ENCODE measurements around the gene FZD8.

FZD8 gene

DNA sequence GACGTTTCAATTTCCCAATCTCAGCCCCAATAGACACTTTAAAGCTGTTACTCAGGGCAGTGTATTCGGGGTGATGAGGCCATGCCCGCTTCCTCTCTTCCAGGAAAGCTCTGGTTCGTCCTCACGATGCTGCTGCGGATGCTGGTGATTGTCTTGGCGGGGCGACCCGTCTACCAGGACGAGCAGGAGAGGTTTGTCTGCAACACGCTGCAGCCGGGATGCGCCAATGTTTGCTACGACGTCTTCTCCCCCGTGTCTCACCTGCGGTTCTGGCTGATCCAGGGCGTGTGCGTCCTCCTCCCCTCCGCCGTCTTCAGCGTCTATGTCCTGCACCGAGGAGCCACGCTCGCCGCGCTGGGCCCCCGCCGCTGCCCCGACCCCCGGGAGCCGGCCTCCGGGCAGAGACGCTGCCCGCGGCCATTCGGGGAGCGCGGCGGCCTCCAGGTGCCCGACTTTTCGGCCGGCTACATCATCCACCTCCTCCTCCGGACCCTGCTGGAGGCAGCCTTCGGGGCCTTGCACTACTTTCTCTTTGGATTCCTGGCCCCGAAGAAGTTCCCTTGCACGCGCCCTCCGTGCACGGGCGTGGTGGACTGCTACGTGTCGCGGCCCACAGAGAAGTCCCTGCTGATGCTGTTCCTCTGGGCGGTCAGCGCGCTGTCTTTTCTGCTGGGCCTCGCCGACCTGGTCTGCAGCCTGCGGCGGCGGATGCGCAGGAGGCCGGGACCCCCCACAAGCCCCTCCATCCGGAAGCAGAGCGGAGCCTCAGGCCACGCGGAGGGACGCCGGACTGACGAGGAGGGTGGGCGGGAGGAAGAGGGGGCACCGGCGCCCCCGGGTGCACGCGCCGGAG is 34.4 kb downstream of the FZD8 start:
- in situ Hi-C loops (cut with HindIII; ENCODE audit: low sequenced_read_pairs) = no loop called here

DNA sequence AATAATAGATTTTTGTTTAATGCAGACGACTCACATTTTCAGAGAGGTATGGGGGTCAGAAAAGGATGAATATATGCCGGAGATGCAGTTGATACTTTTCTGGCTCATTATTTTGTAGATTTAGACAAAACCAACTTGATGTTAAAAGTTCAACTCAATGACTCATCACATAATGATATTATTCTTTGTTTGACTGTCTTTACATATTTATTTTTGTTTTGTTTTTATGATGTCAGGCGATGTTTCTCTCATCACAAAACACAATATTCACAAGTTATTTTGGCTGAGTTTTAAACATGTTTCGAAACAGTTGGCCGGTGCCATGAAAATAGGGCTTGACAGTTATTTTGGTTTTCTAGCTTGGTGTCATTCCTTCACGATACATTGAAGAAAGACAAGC is 35.7 kb downstream of the FZD8 start:
- in situ Hi-C loops (cut with HindIII; ENCODE audit: low sequenced_read_pairs) = no loop called here

DNA sequence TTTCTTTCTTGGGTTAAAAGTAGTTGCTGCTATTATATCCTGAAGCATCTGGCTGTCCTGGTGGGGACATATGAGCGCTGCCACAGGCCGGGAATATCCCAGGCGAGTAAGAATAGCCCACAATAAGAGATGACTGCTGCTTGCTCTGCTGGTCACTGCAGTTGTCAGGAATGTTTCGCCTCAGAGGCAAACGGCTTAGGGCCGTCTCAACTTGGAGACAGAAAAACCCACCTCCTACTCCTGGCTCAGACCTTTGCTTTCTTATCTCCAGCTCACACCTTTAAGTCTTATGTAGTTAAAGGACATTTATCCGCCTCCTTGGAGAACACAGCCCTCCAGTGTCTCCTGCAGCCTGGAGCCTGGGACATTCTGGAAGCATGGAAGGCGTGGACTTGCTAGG is 36.9 kb downstream of the FZD8 start, which contains the start of gene GJD4:
Gene GJD4 (plus strand): TSS at position 151 of the 400 bp plus-strand sequence. CDS start 227 bp downstream, at position 378.
- in situ Hi-C loops (cut with HindIII; ENCODE audit: low sequenced_read_pairs) = no loop called here

DNA sequence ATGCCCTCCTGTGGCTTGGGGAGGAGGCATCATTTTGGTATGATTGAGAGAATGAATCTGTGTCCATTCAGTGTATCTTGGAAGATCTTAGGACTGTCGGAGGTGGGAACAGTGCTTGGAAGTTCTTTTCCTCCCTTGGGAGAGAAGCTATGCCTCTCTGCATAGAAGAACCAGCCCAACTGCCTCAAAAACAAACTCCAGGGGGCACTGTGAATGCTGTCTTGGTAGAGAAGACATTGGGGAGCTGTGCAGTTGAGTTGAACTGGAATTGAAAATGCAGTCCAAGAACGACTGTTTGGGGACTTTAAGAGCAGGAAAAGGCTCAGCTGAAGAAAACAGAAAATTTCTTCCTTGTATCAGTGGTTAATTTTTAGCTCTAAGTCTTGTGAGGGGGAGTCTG is 41.9 kb downstream of the FZD8 start:
- in situ Hi-C loops (cut with HindIII; ENCODE audit: low sequenced_read_pairs) = no loop called here

DNA sequence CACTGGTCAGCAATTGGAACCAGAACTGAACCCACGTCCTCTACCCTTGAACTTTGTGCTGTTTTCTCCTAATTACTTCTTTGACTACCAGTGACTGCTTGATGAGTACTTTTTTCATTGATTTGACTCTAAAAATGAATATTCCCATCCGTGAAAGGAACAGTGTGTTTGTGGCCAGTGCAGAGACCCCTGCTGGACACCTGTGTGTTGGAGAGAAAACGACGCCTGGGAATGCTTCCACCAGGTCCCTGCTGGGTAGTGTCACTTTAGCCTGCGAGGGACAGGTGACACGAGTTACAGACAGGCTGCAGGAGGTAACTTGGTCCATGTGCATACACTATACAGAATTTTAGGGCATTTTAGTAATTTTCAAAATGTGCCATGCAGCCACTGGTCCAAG is 43.7 kb downstream of the FZD8 start:
- in situ Hi-C loops (cut with HindIII; ENCODE audit: low sequenced_read_pairs) = no loop called here

DNA sequence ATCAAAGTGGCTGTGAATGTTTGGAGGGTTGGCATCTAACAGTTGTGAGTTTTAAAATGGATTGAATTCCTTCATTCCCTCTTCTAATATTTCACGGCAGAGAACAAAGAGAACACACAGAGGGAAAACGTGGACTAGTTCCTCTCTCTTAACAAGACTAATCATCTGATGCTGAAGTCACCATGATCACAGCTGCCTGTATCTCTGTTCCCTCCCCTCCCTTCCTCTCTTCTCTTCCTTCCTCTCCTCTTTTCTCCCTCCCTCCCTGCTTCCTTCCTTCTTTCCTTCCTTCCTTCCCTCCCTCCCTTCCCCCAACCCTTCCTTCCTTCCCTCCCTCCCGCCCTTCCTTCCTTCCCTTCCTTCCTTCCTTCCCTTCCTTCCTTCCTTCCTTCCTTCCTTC is 47.0 kb downstream of the FZD8 start:
- in situ Hi-C loops (cut with HindIII; ENCODE audit: low sequenced_read_pairs) = no loop called here

DNA sequence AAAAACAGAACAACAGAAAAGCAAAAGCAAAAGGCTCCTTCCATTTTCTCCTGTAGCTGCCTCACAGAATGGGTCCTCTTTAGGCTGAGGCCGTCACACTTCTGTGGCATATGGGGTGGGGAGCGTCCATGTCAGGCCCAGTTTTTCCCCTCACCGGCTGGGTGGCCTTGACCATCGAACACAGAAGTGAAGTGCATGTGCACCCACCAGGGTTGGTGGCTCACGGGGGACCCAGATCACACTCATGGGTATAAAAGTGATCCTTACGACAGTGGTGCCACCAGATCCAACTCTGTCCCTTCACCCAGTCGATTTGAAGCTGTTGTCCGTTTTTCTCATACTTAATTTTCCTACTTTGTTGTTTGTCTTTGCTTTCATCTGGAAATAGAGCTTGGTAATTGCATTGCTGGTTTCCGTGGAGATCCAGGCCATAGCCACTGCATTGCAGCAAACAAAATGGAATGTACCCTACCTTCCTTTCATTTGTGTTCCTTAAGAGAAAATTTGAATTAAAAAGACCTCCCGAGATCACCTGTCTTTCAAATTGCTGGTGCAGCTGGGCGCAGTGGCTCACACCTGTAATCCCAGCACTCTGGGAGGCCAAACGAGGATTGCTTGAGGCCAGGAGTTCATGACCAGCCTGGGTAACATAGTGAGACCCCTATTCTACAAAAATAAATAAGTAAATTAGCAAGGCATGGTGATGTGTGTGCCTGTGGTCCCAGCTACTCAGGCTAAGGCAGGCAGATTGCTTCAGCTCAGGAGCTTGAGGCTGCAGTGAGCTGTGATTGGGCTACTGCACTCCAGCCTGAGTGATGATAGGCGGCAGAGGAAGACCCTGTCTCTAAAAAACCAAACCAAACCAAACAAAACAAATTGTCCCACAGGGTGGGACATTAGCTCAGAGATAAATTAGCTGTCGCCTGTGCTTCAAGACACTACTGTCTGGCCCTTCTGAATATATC is 47.7 kb downstream of the FZD8 start:
- in situ Hi-C loops (cut with HindIII; ENCODE audit: low sequenced_read_pairs) = no loop called here

DNA sequence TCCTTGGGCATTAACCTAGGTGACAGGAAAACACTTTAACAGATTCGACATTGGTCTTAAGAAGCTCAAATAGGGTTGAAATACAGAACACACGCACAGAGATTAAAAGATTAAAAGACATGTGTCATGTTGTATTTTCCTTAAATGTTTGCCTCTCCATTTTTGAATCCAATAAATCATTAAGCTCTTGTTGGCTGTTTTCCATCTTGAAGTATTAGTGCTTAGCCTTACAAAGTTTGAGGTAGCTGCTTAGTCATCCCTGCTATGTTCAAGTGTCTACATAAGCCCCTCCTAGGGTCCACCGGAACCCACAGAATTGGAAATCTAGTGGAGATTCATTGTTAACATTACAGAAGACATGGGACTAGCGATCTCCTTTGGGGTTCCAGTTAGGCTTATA is 49.7 kb downstream of the FZD8 start:
- in situ Hi-C loops (cut with HindIII; ENCODE audit: low sequenced_read_pairs) = no loop called here

DNA sequence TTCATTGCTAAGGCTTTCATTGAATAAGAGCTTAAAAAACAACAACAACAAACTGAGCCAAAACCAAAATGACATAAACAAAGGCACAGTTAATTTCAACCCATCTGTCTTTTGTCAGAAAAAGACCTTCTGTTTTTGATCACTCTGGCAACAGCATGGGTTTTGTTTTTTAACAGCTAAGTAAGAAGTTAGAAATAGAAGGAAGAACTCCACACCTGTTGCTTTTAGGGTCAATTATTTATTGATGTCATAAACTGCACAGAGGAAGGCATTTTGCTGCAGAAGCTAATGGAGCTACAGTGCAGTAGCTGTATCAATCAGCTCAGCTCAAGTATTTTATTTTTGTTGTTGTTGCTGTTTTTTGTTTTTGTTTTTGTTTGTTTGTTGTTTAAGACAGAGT is 53.3 kb downstream of the FZD8 start:
- in situ Hi-C loops (cut with HindIII; ENCODE audit: low sequenced_read_pairs) = no loop called here
